IMR-90 (cell line): ENCODE data around the gene EML6.
A peak's percentile ranks its signal among the peaks of the same experiment; 100 is the strongest.

Source experiments
- CTCF ChIP-seq: conservative IDR thresholded peaks from 2 replicates; pipeline ENCODE4 v1.5.1; 2012; ENCODE audit warnings: mild to moderate bottlenecking, low read depth, low read length, improper control_type of control experiment
- ELK1 ChIP-seq: fragments of 150-350 bp; IDR thresholded peaks from 2 replicates; pipeline ENCODE4 v1.6.1; 2016; ENCODE audit warnings: low read depth, mild to moderate bottlenecking, low read length, moderate library complexity, borderline replicate concordance
- NFE2L2 ChIP-seq: fragments of 150-350 bp; IDR thresholded peaks from 2 replicates; pipeline ENCODE4 v1.6.1; 2016; ENCODE audit warnings: low read depth, mild to moderate bottlenecking, low read length
- POLR2A ChIP-seq: IDR thresholded peaks from 2 replicates; pipeline ENCODE4 v1.6.1; 2012; ENCODE audit warnings: mild to moderate bottlenecking, low read depth, low read length
- USF2 ChIP-seq: fragments of 150-350 bp; IDR thresholded peaks from 2 replicates; pipeline ENCODE4 v1.6.1; 2017; ENCODE audit warnings: mild to moderate bottlenecking, antibody characterized with exemption, low read length, low read depth

GRCh38 chr2:54956111-54956627, 232.7 kb downstream of the EML6 start:
- TF ChIP-seq POLR2A (no peak), ELK1 (no peak), CTCF (no peak), USF2 (no peak), NFE2L2 (peak; percentile 25; the same call in 1 of the 2 replicates)
